Measurements from ENCODE around the gene IFI30. TPM values are rescaled to one million over a fixed set of nuclear protein-coding genes. Genes with fewer than 3 reads are reported as not detected.

The IFI30 gene
- polyA plus RNA-seq, 6 donors from 2014 or later: 107 to 293 (median 206) TPM

DNA sequence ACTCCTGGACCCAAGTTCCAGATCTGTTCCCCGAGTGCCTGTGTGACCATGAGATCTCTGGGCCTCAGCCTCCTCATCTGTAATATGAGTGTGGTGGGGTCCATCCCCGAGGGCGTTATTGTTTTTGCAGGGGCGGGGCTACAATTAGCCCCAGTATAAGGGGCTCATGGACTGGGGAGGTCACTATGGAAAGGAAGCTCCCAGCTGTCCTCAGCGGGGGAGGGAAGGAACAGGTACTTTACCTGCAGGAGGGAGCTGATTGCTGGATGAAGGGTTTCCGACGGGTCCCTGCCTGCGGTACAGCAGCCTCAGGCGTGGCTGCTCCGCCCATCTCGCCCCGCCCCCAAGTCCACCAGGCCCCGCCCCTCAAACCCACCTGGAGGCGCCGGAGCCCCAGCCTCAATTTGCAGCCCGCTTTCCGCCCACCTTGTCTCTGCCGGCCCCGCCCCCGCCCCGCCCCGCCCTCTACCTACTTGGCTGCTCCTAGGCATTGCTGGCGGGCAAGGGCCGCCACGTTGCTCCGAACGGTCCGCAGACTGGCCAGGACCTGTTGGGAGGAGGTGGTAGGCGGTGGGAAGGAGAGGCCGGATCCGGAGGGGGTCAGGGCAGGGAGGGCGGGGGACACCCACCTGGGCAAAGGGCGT lies 47.1 kb downstream of the IFI30 start:
- peak overlapping the region in 3 of 8 donors; percentile 9 to 42 (median 20) for H3K4me3 Mint-ChIP-seq
- H3K27me3 Mint-ChIP-seq: peaks cover 24 to 66% (median 66%) of the 10 kb centered on the region in 3 donors
- peaks cover 0 to 3% of the 10 kb centered on the region in 2 donors for H3K36me3 Mint-ChIP-seq
- ATAC-seq (ENCODE audit: low read depth in 2 of 2) (no peak), DNase-seq (no peak)
- peaks cover 10 to 24% (median 19%) of the 10 kb centered on the region in 3 donors for H3K4me1 Mint-ChIP-seq
- H3K9me3 Mint-ChIP-seq: peaks cover 0 to 7% (median 0%) of the 10 kb centered on the region in 7 donors
- H3K27ac Mint-ChIP-seq: peak overlapping the region in 1 of 6 donors; percentile 32

DNA sequence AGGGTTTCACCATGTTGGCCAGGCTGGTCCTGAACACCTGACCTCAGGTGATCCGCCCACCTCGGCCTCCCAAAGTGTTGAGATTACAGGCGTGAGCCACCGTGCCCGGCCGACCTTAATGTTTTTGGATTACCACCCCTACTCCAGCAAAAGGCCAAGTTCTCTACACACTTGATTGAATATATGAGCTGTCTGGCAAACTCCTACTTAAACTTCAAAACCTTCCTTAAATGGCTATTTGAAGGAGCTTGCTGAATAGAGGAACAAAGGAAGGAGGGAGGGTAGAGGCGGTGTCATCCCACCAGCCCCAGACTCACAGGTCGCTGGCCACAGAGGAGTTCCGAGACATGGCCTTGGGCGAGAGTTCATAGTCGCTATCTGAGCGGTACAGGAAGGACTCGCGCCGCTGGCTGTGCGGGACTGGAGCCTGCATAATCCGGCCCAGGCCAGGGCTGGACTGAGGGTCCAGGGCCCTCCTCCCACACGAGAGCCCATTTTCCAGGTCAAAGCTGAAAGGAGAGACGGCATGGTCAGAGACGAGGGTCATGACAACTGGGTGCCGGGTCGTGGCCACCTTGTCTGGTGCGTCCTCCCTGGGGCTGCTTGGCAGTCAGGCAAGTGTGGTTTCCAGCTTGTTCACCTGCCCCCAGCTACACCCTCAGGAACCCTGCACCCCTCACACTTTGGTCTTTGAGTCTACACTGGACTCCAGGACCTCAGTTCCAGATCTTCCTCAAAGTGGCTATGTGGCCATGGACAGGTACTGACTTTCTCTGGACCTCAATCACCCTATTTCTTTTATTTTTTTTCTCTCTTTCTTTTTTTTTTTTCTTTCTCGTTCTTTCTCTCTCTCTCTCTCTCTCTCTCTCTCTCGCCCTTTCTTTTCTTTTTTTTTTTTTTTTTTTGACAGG lies 48.5 kb downstream of the IFI30 start:
- peaks cover 0 to 3% of the 10 kb centered on the region in 2 donors for H3K36me3 Mint-ChIP-seq
- ATAC-seq (ENCODE audit: low read depth in 2 of 2) (no peak), DNase-seq (no peak)
- peaks cover 33 to 78% (median 76%) of the 10 kb centered on the region in 3 donors for H3K27me3 Mint-ChIP-seq
- peak overlapping the region in 2 of 8 donors; percentile 37 to 72 for H3K4me3 Mint-ChIP-seq
- peaks cover 0 to 7% (median 0%) of the 10 kb centered on the region in 7 donors for H3K9me3 Mint-ChIP-seq
- peaks cover 13 to 32% (median 27%) of the 10 kb centered on the region in 3 donors for H3K4me1 Mint-ChIP-seq
- H3K27ac Mint-ChIP-seq: peak overlapping the region in 1 of 6 donors; percentile 78

DNA sequence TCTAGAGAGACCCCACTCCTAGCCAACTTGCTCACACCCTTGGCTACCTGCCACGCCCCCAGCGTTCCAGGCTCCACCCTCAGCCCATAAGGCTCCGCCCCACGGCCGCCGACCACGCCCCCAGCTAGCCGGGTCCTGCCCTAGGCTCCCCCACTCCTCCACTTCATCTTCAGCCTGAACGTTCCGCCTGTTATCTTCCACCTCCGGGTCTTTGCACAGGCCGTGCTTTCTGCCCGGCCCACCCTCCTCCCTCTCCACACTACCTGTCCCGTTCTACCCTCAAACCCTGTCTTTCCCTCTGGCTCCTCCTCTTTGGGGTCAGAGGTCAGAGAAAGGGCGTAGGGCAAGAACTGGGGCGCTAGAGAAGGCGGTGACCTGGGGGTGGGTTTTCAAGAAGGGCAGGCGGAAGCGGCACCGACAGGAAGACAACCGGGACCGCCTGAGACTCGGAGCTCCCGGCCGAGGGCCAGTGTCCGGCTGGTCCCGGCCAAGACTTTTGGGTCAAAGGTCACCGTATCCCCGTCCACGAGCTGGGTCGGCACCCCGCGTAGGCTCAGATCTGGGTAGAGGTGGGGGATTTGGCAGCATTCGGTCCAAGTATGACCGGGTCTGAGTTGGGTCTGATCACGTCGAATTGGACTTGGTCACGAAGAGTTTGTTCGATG lies 50.4 kb downstream of the IFI30 start:
- DNase-seq: no peak
- H3K36me3 Mint-ChIP-seq: peaks cover 0 to 3% of the 10 kb centered on the region in 2 donors
- peaks cover 37 to 83% (median 81%) of the 10 kb centered on the region in 3 donors for H3K27me3 Mint-ChIP-seq
- H3K9me3 Mint-ChIP-seq: peaks cover 0 to 7% (median 0%) of the 10 kb centered on the region in 7 donors
- ATAC-seq (ENCODE audit: low read depth in 2 of 2): peak in 1 of 2 donors; percentile 21
- peaks cover 17 to 39% (median 32%) of the 10 kb centered on the region in 3 donors for H3K4me1 Mint-ChIP-seq
- peak overlapping the region in 2 of 6 donors; percentile 22 to 93 for H3K27ac Mint-ChIP-seq
- H3K4me3 Mint-ChIP-seq: peak overlapping the region; percentile 57 to 92 (median 90)

DNA sequence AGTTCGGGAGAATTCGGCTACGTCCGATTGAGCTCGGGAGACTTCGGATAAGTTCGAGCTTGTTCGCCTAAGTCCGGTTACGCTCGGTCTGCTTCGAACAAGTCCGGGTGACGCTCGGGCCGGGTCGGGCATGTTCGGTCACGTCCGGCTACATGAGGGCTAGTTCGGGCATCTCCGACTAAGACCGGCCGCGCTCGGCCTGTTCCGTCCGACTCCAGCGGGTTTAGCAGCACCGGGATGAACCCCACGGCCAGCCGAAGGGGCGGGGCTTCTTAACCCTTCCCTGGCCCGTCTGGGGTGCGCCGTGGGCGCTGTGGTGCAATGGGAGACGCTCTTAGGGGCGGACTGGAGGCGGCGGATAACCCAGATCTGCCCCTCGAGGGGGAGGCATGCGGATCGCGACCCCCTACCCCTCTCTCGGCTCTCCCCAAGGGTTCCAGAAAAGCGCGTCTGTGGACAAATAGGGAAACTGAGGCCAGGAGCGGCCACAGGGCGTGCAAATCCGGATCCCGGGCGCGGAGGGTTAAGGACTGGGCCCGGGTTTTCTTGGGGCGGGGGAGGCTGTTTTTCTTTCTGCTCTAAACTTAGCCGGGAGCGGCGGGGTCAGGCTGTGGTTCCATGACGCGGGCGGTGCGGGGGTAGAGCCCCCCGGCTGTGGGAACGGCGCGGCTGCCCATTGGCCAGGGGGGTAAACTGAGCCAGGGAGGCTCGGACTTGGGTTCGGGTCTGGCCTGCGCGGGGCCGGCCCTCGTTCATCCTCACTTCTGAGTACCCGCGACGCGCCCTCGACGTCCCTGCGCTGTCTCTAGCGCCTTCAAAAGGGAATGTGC lies 51.1 kb downstream of the IFI30 start:
- Mint-ChIP-seq H3K4me3 (peak overlapping the region; percentile 57 to 92 (median 90)), H3K4me1 (peaks cover 17 to 39% (median 32%) of the 10 kb centered on the region in 3 donors), H3K36me3 (peaks cover 0 to 3% of the 10 kb centered on the region in 2 donors), H3K27ac (peak overlapping the region in 3 of 6 donors; percentile 22 to 93 (median 86)), H3K9me3 (peaks cover 0 to 7% (median 0%) of the 10 kb centered on the region in 7 donors), H3K27me3 (peaks cover 42 to 83% (median 82%) of the 10 kb centered on the region in 3 donors)
- ATAC-seq (ENCODE audit: low read depth in 2 of 2) (peak; percentile 93 to 94), DNase-seq (peak; percentile 79)

DNA sequence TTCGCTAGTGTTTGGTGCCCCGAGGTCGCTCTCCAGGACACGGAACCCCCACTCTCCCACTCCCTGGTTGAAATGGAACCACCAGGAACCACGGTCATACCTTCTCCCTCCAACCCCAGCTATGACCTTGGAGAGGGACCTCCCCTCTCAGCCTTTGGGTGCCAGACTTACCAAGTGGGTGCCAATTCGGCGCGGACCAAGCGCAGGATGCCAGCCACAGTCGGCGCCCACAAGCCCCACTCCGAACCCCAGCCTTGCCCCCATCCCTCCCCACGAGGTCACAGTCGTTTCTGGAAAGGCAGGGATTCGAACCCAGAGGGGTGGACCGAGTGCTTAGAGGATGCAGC lies 51.7 kb downstream of the IFI30 start:
- peak overlapping the region in 7 of 8 donors; percentile 61 to 90 (median 87) for H3K4me3 Mint-ChIP-seq
- H3K9me3 Mint-ChIP-seq: peaks cover 0 to 7% (median 0%) of the 10 kb centered on the region in 7 donors
- ATAC-seq (ENCODE audit: low read depth in 2 of 2): no peak
- H3K27ac Mint-ChIP-seq: peak overlapping the region in 1 of 6 donors; percentile 41
- peaks cover 0 to 3% of the 10 kb centered on the region in 2 donors for H3K36me3 Mint-ChIP-seq
- peaks cover 42 to 84% (median 82%) of the 10 kb centered on the region in 3 donors for H3K27me3 Mint-ChIP-seq
- DNase-seq: no peak
- H3K4me1 Mint-ChIP-seq: peaks cover 17 to 39% (median 32%) of the 10 kb centered on the region in 3 donors

DNA sequence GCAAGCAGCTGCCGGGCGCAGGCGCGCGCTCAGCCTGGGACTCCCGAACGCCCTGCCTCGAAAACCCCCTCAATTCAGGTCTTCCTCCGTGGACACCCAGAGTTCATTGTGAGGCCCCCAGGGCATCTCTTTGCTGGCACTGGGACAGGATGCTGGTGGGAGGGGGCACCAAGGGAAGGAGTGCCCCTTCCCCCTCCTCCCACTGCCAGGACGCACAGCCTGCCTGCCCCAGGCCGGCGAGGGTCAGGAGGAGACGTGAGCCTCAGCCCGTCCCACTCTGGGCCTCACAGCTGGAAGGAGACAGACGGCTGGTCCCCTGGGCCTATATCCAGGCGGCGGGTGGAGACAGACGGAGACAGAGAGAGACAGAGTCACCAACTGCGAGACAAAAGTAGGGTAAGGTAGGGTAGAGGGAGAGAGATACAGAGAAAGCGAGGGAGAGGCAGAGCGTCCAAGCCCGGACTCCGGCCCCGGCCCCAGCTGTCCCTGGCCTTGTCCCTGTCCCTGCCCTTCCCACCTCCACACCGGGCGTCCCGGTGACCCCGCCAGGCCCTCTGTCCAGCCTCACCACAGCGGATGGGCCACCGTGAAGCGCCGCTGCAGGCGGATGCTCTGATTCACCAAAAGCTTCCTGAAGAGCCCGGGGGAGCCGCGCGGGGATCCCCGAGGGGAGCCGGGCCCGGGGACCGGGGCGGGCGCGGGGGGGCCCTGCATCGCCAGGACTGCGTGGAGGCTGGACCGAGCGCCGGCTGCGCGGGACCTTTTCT lies 52.3 kb downstream of the IFI30 start, which contains the start of gene PDE4C:
Gene PDE4C (minus strand): TSS at position 737 of the 767 bp plus-strand sequence. CDS start 23 bp downstream, at position 714.
- peaks cover 48 to 84% (median 82%) of the 10 kb centered on the region in 3 donors for H3K27me3 Mint-ChIP-seq
- H3K36me3 Mint-ChIP-seq: peaks cover 0 to 3% of the 10 kb centered on the region in 2 donors
- DNase-seq (no peak), ATAC-seq (ENCODE audit: low read depth in 2 of 2) (no peak)
- H3K4me3 Mint-ChIP-seq: peak within 1 kb of the TSS in 7 of 8 donors; percentile 61 to 90 (median 87)
- H3K4me1 Mint-ChIP-seq: peaks cover 21 to 42% (median 32%) of the 10 kb centered on the region in 3 donors
- H3K27ac Mint-ChIP-seq: peak within 1 kb of the TSS in 1 of 6 donors; percentile 41
- H3K9me3 Mint-ChIP-seq: peaks cover 0 to 4% (median 0%) of the 10 kb centered on the region in 7 donors

DNA sequence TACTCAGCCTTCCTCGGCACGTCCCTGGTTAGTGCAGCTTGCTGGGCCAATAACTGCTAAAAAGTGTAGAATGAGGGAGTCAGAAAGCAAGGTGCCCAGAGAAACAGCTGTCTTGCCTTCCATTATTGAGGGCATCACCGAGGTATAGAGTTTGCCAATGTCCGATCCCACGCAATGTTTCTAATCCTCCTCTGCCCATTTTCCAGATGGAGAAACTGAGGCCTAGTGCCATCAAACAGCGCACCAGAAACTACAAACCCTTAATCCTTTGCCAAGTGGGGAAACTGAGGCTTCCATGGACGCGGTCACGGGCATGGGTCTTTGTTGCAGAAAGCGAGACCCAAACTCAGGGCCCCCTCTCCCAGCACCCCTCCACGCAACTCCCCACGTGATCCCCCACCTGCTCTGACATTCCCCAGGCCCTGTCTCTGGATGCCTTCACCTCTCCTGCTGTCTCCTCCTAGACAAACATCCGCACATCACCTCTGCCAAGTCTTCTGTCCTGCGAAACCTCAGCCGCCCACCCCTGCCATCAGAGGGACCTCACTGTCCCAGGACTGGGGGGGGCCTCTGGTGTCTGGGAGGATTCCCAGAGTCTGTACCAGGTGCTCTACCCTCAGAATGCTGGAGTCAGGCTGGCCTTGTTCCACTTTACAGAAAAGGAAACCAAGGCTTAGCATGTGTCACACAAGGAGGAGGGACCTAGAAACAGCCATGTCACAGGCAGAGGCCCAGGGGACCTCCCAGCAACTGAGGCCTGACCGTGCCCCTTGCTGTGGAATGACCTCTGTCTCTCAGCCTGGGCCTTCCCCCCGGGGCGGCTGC lies 53.6 kb downstream of the IFI30 start:
- peaks cover 52 to 84% (median 81%) of the 10 kb centered on the region in 3 donors for H3K27me3 Mint-ChIP-seq
- no peak overlapping the region for H3K27ac Mint-ChIP-seq
- peaks cover 0 to 3% of the 10 kb centered on the region in 2 donors for H3K36me3 Mint-ChIP-seq
- ATAC-seq (ENCODE audit: low read depth in 2 of 2) (no peak), DNase-seq (no peak)
- peaks cover 30 to 55% (median 38%) of the 10 kb centered on the region in 3 donors for H3K4me1 Mint-ChIP-seq
- H3K9me3 Mint-ChIP-seq: peaks cover 0 to 4% (median 0%) of the 10 kb centered on the region in 7 donors
- peak overlapping the region in 1 of 8 donors; percentile 22 for H3K4me3 Mint-ChIP-seq

Other genes with a start within 250 kb of the IFI30 start
- gene CCDC124, start 240.8 kb upstream of the IFI30 start, polyA plus RNA-seq (ENCODE audit: low read depth in 6 of 6): 10 to 100 TPM; 29.7 to 47.4 (median 32.6) TPM
- under 1 TPM in 1 of 6 donors, not detected in 5; 0.27 TPM for gene KCNN1, start 206.7 kb upstream of the IFI30 start, polyA plus RNA-seq (ENCODE audit: low read depth in 6 of 6)
- gene ARRDC2, start 165.6 kb upstream of the IFI30 start, polyA plus RNA-seq (ENCODE audit: low read depth in 6 of 6): 100 to 1,000 TPM in 1 of 6 donors, 10 to 100 TPM in 5; 47.7 to 110 (median 50.8) TPM
- 10 to 100 TPM in 1 of 6 donors, 1 to 10 TPM in 5; 5.8 to 15.8 (median 8.1) TPM for gene IL12RB1, start 86.9 kb upstream of the IFI30 start, polyA plus RNA-seq (ENCODE audit: low read depth in 6 of 6)
- gene MAST3, start 76.0 kb upstream of the IFI30 start, polyA plus RNA-seq (ENCODE audit: low read depth in 6 of 6): 10 to 100 TPM in 5 of 6 donors, 1 to 10 TPM in 1; 9.3 to 20.6 (median 13.3) TPM
- 1 to 10 TPM; 1.2 to 5.7 (median 2.3) TPM for gene PIK3R2, start 20.6 kb upstream of the IFI30 start, polyA plus RNA-seq (ENCODE audit: low read depth in 6 of 6)
- 10 to 100 TPM in 3 of 6 donors, 1 to 10 TPM in 3; 1.8 to 12.0 (median 10.2) TPM for gene MPV17L2, start 19.4 kb downstream of the IFI30 start, polyA plus RNA-seq (ENCODE audit: low read depth in 6 of 6)
- 1 to 10 TPM in 3 of 6 donors, under 1 TPM in 3; 0.21 to 2.8 (median 0.80) TPM for gene RAB3A, start 30.2 kb downstream of the IFI30 start, polyA plus RNA-seq (ENCODE audit: low read depth in 6 of 6)
- gene PDE4C, start 52.6 kb downstream of the IFI30 start, polyA plus RNA-seq (ENCODE audit: low read depth in 6 of 6): not detected
- gene IQCN, start 100.6 kb downstream of the IFI30 start, polyA plus RNA-seq (ENCODE audit: low read depth in 6 of 6): 1 to 10 TPM in 3 of 6 donors, under 1 TPM in 2, not detected in 1; 0.69 to 1.9 (median 1.1) TPM
- 100 to 1,000 TPM in 4 of 6 donors, 10 to 100 TPM in 2; 46.5 to 325 (median 154) TPM for gene JUND, start 107.8 kb downstream of the IFI30 start, polyA plus RNA-seq (ENCODE audit: low read depth in 6 of 6)
- gene LSM4, start 149.3 kb downstream of the IFI30 start, polyA plus RNA-seq (ENCODE audit: low read depth in 6 of 6): 100 to 1,000 TPM; 111 to 157 (median 123) TPM
- 10 to 100 TPM in 2 of 6 donors, 1 to 10 TPM in 4; 4.0 to 11.8 (median 8.0) TPM for gene PGPEP1, start 166.8 kb downstream of the IFI30 start, polyA plus RNA-seq (ENCODE audit: low read depth in 6 of 6)
- not detected for gene GDF15, start 212.3 kb downstream of the IFI30 start, polyA plus RNA-seq (ENCODE audit: low read depth in 6 of 6)
- 10 to 100 TPM in 4 of 6 donors, 1 to 10 TPM in 1, under 1 TPM in 1; 0.17 to 30.8 (median 17.9) TPM for gene LRRC25, start 223.8 kb downstream of the IFI30 start, polyA plus RNA-seq (ENCODE audit: low read depth in 6 of 6)
- 10 to 100 TPM; 54.7 to 78.0 (median 61.8) TPM for gene SSBP4, start 245.6 kb downstream of the IFI30 start, polyA plus RNA-seq (ENCODE audit: low read depth in 6 of 6)

Data from naive B cell (primary cell).